Activated naive CD4-positive, alpha-beta T cell treated with anti-CD3 and anti-CD28 coated beads for 36 hours (primary cell): Measurements from ENCODE around the gene APOBEC3C. TPM values are rescaled to one million over a fixed set of nuclear protein-coding genes. Genes with fewer than 3 reads are reported as not detected.
"Not testable (repeated sequence)": the region's sequence is repeated elsewhere in the genome, so short reads cannot be mapped to it uniquely, and the experiment has no call there.

Experiments used
- CTCF ChIA-PET: fragments of 350-600 bp; sonication (Branson Sonifier 250); formaldehyde crosslinking; loops from one replicate; lab custom pipeline; 2021; ENCODE audit warnings: antibody characterized with exemption; lab: Charles Lee
- DNase-seq: peaks from one replicate; pipeline ENCODE4 v3.0.0-alpha.2; 2020
- H3K27ac Mint-ChIP-seq: one replicate; pipeline ENCODE4 v1.8.0; 2021; ENCODE audit warnings: mild to moderate bottlenecking, mixed read lengths
- H3K27me3 Mint-ChIP-seq: one replicate; pipeline ENCODE4 v1.8.0; 2021; ENCODE audit warnings: low read depth, mixed read lengths
- H3K36me3 Mint-ChIP-seq: one replicate; pipeline ENCODE4 v1.8.0; 2021; ENCODE audit warnings: low read depth, mixed read lengths
- H3K4me1 Mint-ChIP-seq: one replicate; pipeline ENCODE4 v1.8.0; 2021; ENCODE audit warnings: low read depth, mixed read lengths
- H3K4me3 Mint-ChIP-seq: one replicate; pipeline ENCODE4 v1.8.0; 2021; ENCODE audit warnings: mild to moderate bottlenecking, moderate library complexity, mixed read lengths
- H3K9me3 Mint-ChIP-seq: one replicate; pipeline ENCODE4 v1.8.0; 2021; ENCODE audit warnings: mixed read lengths
- intact Hi-C: fragments of 100-400 bp; cut with micrococcal nuclease; formaldehyde crosslinking; loops from one replicate; pipeline ENCODE4 v1.15.1; 2023
- total RNA-seq, 2 experiments: library from RNA; stranded (reverse); gene quantifications; one replicate each; pipeline ENCODE4 v1.2.3, GENCODE V29; 2021

Gene APOBEC3C
- total RNA-seq, 2 experiments from 2014 or later = 71.5 to 74.1 TPM

- Mint-ChIP-seq H3K4me1 (peaks cover 4% of the 10 kb centered on the region), H3K9me3 (peaks cover 2% of the 10 kb centered on the region), H3K27ac (no peak overlapping the region), H3K4me3 (no peak overlapping the region), H3K36me3 (no peaks in the 10 kb centered on the region), H3K27me3 (peaks cover 2% of the 10 kb centered on the region)
- intact Hi-C loops = no loop called here
- no peak for DNase-seq
- CTCF ChIA-PET = interaction anchor here (1.2 to 7.3 kb wide), 5 partner anchors 10 to 31 kb away, joined by 3 to 64 read pairs (median 4); partner anchors contain the start of gene APOBEC3B
Measured at GRCh38 chr22:38972558-38972957, 41.5 kb upstream of the APOBEC3C start.

DNA sequence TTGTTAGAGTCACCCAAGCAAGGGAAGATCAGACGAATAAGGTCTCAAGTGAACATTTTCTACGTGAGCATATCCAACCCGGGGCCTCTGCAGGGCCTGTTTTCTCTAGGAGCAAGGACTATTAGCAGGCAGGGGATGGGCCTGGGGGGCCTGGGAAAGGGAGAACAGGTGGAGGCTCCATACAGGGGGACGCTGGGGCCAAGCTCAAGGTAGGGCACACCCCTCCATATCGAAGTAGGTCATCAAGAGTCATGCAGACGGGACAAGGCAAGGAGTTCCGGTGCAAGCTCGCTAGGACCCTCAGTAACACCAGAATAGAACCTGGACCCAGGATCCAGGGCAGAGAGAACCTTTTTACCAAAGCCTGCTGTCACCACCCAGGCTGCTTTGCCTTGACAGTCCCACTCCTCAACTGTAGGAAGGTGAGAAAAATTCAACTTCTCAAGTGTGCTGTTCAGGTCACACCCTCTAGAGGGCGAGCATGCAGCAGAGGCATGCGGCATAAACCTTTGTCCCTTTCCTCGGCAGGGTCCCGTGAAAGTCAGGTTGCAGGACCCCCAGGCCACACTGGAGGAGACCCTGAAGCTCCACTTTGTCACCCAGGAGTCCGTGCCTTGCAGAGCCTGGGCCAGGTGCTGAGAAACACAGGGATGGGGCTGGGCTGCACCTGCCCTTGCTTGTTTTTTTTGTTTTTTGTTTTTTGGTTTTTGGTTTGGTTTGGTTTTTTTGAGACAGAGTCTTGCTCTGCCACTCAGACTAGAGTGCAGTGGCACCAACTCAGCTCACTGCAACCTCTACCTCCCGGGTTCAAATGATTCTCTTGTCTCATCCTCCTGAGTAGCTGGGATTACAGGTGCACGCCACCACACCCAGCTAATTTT lies 40.5 kb upstream of the APOBEC3C start:
- intact Hi-C loops = loop anchor here (1.0 kb wide), 2 partner anchors 30 to 145 kb away; no protein-coding TSS in a partner anchor
- H3K27me3 Mint-ChIP-seq = peaks cover 2% of the 10 kb centered on the region
- CTCF ChIA-PET = interaction anchor here (0.6 to 7.3 kb wide), 21 partner anchors 9 to 921 kb away, joined by 3 to 64 read pairs (median 4); partner anchors contain the start of genes APOBEC3A, APOBEC3B and CBX6
- H3K4me1 Mint-ChIP-seq = peaks cover 4% of the 10 kb centered on the region
- no peaks in the 10 kb centered on the region for H3K36me3 Mint-ChIP-seq
- no peak overlapping the region for H3K27ac Mint-ChIP-seq
- DNase-seq = peak; percentile 77
- H3K4me3 Mint-ChIP-seq = no peak overlapping the region
- H3K9me3 Mint-ChIP-seq = peaks cover 2% of the 10 kb centered on the region

GRCh38 chr22:38974170-38974825 lies 39.8 kb upstream of the APOBEC3C start:
- Mint-ChIP-seq H3K27me3 (peaks cover 2% of the 10 kb centered on the region), H3K4me1 (peaks cover 4% of the 10 kb centered on the region), H3K9me3 (peaks cover 2% of the 10 kb centered on the region), H3K4me3 (no peak overlapping the region), H3K27ac (no peak overlapping the region), H3K36me3 (no peaks in the 10 kb centered on the region)
- intact Hi-C loops = no loop called here
- CTCF ChIA-PET = interaction anchor here (0.8 to 7.3 kb wide), 15 partner anchors 10 to 343 kb away, joined by 3 to 64 read pairs (median 4); partner anchors contain the start of genes APOBEC3A, CBX6 and GTPBP1
- DNase-seq = no peak

DNA sequence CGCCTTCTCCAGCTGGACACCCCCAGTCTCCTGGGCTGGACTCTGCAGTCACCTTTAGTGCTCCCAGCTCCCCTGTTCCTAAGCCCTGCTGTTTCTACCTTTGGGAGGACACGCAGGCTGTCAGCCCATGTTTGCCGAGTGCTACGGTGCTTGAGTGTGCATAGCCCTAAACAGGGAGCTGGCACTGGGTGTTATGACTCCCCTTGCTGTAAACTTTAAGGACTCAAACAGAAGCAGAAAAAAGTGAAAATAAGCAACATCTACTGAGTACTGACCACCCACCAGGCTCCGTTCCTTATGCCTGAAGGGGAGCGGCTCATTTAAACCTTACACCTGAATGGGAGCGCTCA lies 39.3 kb upstream of the APOBEC3C start:
- peaks cover 4% of the 10 kb centered on the region for H3K4me1 Mint-ChIP-seq
- H3K9me3 Mint-ChIP-seq = peaks cover 2% of the 10 kb centered on the region
- no peak for DNase-seq
- H3K27me3 Mint-ChIP-seq = peaks cover 2% of the 10 kb centered on the region
- H3K36me3 Mint-ChIP-seq = no peaks in the 10 kb centered on the region
- H3K27ac Mint-ChIP-seq = no peak overlapping the region
- H3K4me3 Mint-ChIP-seq = no peak overlapping the region
- intact Hi-C loops = no loop called here
- CTCF ChIA-PET = interaction anchor here (0.7 to 7.3 kb wide), 12 partner anchors 9 to 269 kb away, joined by 3 to 64 read pairs (median 4); partner anchors contain the start of genes APOBEC3A, APOBEC3C, CBX6 and GTPBP1

- intact Hi-C loops, DNase-seq, H3K27ac Mint-ChIP-seq, H3K4me3 Mint-ChIP-seq, H3K9me3 Mint-ChIP-seq, H3K36me3 Mint-ChIP-seq, H3K27me3 Mint-ChIP-seq: not testable (repeated sequence)
- CTCF ChIA-PET = interaction anchor here (7.3 kb wide), 1 partner anchor 26 kb away, joined by 64 read pairs; no protein-coding TSS in a partner anchor
- peaks cover 14% of the 10 kb centered on the region for H3K4me1 Mint-ChIP-seq
Measured at GRCh38 chr22:38977289-38977688, 36.8 kb upstream of the APOBEC3C start.

GRCh38 chr22:38980587-38980986 lies 33.5 kb upstream of the APOBEC3C start:
- H3K36me3 Mint-ChIP-seq, H3K27me3 Mint-ChIP-seq, H3K4me3 Mint-ChIP-seq, H3K27ac Mint-ChIP-seq, DNase-seq: not testable (repeated sequence)
- Mint-ChIP-seq H3K9me3 (peaks cover 12% of the 10 kb centered on the region), H3K4me1 (peaks cover 39% of the 10 kb centered on the region)
- intact Hi-C loops = loop anchor here (10.0 kb wide), 1 partner anchor 276 kb away; the partner anchor contains the start of genes GTPBP1 and JOSD1
- CTCF ChIA-PET = interaction anchor here (0.7 to 2.3 kb wide), 2 partner anchors 23 to 49 kb away, joined by 3 to 10 read pairs; no protein-coding TSS in a partner anchor

DNA sequence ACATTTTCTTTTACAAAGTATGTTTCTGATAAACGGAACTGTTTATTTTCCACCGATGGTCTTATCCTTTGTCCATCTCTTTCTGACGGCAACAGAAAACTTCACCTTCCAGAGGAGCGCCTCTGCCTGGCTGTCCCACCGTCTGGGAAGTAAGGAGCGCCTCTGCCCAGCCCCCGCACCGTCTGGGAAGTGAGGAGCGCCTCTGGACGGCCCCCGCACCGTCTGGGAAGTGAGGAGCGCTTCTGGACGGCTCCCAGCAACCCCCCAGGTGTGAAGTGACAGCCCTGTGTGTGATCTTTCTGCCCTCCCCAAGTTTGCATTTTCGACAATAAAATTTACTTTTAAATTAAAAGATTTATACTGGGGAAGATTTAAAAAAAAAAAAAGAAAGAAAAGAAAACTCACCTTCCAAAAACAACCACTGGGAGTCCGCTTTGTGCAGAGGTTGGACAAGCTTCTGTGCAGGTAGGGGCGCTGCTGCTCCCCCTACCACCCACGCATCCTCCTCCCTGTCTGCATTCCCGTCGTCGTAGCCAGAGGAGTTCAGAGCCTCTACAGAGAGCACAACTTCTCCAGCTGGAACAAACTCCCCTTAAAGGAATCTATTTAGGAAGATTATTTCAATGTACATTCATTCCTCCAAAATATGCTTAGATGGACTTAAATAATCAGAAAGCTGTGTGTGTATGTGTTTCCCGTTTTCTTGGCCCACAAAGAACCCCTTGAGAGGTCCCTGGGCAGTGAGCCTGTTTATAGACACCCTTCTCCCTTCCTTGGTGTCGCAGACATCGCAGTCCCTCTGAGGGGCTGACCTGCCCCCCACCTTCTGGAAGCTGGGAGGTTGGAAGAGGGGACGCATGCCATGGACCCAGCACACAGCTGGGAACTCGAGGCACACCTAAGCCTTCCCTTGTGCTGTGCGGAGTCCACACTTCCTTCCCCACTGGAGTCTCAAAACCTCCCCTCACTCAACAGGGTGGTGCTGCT lies 32.8 kb upstream of the APOBEC3C start:
- Mint-ChIP-seq H3K4me1 (peaks cover 46% of the 10 kb centered on the region), H3K9me3 (peaks cover 12% of the 10 kb centered on the region), H3K4me3 (peak overlapping the region; percentile 60), H3K27me3 (no peaks in the 10 kb centered on the region), H3K27ac (peak overlapping the region; percentile 13), H3K36me3 (no peaks in the 10 kb centered on the region)
- intact Hi-C loops = loop anchor here (10.0 kb wide), 1 partner anchor 276 kb away; the partner anchor contains the start of genes GTPBP1 and JOSD1
- CTCF ChIA-PET = interaction anchor here (0.7 to 2.5 kb wide), 7 partner anchors 8 to 111 kb away, joined by 3 to 10 read pairs (median 4); no protein-coding TSS in a partner anchor
- peak; percentile 41 for DNase-seq

DNA sequence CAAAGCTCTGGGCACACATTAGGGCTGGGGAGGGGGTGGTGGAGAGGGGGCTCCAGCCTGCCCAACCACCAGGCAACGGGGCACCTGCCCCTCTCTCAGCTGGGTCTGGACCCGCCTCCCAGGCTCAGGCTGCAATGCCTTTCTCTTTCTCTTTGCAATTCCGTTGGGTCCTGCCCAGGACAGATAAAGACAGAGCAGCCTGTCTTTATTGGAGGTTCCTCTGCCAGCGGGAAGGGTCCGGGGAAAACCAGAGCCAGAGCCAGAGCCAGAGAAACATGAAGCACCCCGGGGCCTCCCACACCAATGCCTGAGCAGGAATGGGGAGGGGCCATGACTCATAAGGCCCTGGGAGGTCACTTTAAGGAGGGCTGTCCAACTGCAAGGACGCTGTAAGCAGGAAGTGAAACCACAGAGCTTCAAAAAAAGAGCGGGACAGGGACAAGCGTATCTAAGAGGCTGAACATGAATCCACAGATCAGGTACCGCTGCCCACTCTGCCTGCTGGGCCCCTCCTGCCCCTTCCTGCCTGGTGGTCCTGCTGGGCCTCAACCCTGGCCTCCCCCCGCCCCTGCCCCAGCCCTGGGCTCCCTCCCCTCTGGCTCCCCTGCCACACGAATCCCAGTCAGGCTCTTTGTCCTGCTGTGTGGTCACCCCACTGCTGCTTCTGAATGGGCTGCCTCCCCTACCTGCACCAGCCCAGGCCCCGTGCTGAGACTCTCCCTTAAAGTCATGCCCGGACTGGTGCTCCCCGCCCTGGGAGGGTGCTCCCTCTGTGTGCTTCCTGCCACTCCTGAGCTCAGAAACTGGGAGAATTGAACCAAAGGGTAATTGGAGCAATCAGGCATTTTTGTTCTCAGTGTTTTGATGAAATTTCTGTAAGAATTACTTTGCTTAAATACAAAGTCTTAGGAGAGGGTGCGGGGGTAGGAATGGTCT lies 31.8 kb upstream of the APOBEC3C start, which contains the start of gene APOBEC3B:
TSS of gene APOBEC3B (plus strand) at position 356 of the 936 bp plus-strand sequence. CDS start at position 463, 107 bp downstream.
- Mint-ChIP-seq H3K9me3 (peaks cover 10% of the 10 kb centered on the region), H3K4me1 (peaks cover 52% of the 10 kb centered on the region), H3K36me3 (no peaks in the 10 kb centered on the region), H3K27ac (peak within 1 kb of the TSS; percentile 75), H3K27me3 (no peaks in the 10 kb centered on the region), H3K4me3 (peak within 1 kb of the TSS; percentile 60)
- intact Hi-C loops = loop anchor here (1.0 to 10.0 kb wide), 2 partner anchors 21 to 277 kb away; partner anchors contain the start of genes GTPBP1 and JOSD1
- peak; percentile 87 for DNase-seq
- CTCF ChIA-PET = interaction anchor here (1.1 to 2.5 kb wide), 3 partner anchors 9 to 112 kb away, joined by 5 to 10 read pairs (median 7); no protein-coding TSS in a partner anchor

GRCh38 chr22:38984224-38984623 lies 29.8 kb upstream of the APOBEC3C start:
- CTCF ChIA-PET = interaction anchor here (0.5 to 2.2 kb wide), 4 partner anchors 9 to 351 kb away, joined by 3 to 8 read pairs (median 4); no protein-coding TSS in a partner anchor
- intact Hi-C loops = loop anchor here (2.0 to 10.0 kb wide), 2 partner anchors 31 to 279 kb away; partner anchors contain the start of genes APOBEC3C, GTPBP1 and JOSD1
- Mint-ChIP-seq H3K36me3 (no peaks in the 10 kb centered on the region), H3K27ac (peak overlapping the region; percentile 46), H3K9me3 (peaks cover 10% of the 10 kb centered on the region), H3K27me3 (no peaks in the 10 kb centered on the region), H3K4me3 (no peak overlapping the region), H3K4me1 (peaks cover 71% of the 10 kb centered on the region)
- no peak for DNase-seq
